ENCODE results near the gene IKZF2. TPM values are rescaled to one million over a fixed set of nuclear protein-coding genes. Genes with fewer than 3 reads are reported as not detected.

IKZF2 gene
- polyA plus RNA-seq, 2 of the 4 experiments (the other 2 are of a cell fraction) = 0.17 to 0.44 TPM

DNA sequence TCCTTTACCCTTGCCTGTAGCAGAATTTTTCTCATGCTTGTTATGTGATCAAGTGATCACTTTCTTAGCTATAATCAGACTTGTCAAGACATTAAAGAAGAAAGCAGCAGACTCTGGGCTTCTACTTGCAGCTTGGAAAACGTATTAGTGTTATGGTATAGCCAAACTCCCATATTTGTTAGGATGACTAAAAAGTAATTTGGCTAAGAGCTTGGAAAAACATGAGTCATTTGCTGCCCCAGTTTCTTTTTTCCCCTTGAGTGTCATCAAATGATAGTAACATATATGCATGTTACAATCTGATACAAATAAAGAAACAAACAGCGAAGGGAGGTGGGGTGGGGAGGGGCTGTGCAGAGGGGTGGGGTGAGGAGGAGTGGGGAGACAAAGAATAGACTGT, 155.5 kb downstream of the IKZF2 start:
- ATAC-seq (no peak), FAIRE-seq (no peak), DNase-seq (ENCODE audit: low read depth in 1 of 2, low spot score in 1 of 2) (no peak)
- Histone ChIP-seq H3K4me1 (no peaks in the 10 kb centered on the region), H3K27ac (no peak overlapping the region), H3K9me3 (no peaks in the 10 kb centered on the region), H3K4me3 (no peak overlapping the region), H3K4me2 (no peak overlapping the region)
- POLR2A ChIA-PET = no interaction called here
- no peak for TF ChIP-seq NPAS2 (CRISPR knock-in tag; IDR thresholded peaks at IDR 0.05; ENCODE audit: borderline replicate concordance)
- TF ChIP-seq HES2 (IDR thresholded peaks at IDR 0.05) = no peak
- TF ChIP-seq, protein P1, sequence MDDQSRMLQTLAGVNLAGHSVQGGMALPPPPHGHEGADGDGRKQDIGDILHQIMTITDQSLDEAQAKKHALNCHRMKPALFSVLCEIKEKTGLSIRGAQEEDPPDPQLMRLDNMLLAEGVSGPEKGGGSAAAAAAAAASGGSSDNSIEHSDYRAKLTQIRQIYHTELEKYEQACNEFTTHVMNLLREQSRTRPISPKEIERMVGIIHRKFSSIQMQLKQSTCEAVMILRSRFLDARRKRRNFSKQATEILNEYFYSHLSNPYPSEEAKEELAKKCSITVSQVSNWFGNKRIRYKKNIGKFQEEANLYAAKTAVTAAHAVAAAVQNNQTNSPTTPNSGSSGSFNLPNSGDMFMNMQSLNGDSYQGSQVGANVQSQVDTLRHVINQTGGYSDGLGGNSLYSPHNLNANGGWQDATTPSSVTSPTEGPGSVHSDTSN (IDR thresholded peaks at IDR 0.05) = no peak
- TF ChIP-seq RARB (CRISPR knock-in tag; IDR thresholded peaks at IDR 0.05) = no peak
- TF ChIP-seq RNF2 (IDR thresholded peaks at IDR 0.05; ENCODE audit: borderline replicate concordance, low read depth) = no peak
- no peak for TF ChIP-seq HOXA7 (CRISPR knock-in tag; IDR thresholded peaks at IDR 0.05)
- TF ChIP-seq HOXB13 (CRISPR knock-in tag; IDR thresholded peaks at IDR 0.05; ENCODE audit: low read depth) = no peak
- 31% methylated on average over 2 of the region's 2 CpGs for WGBS (ENCODE audit: missing lambda C conversion rate)
- CTCF ChIA-PET = no interaction called here

GRCh38 chr2:212994976-212995375, 156.4 kb downstream of the IKZF2 start:
- ATAC-seq = no peak
- ChIA-PET CTCF (no interaction called here), POLR2A (no interaction called here)
- Histone ChIP-seq H3K4me3 (no peak overlapping the region), H3K4me2 (no peak overlapping the region), H3K9me3 (no peaks in the 10 kb centered on the region), H3K27ac (no peak overlapping the region), H3K4me1 (no peaks in the 10 kb centered on the region)
- TF ChIP-seq SREBF2 (IDR thresholded peaks at IDR 0.05) (no peak), EHMT2 (IDR thresholded peaks at IDR 0.05; ENCODE audit: low read depth) (no peak), SMC3 (IDR thresholded peaks at IDR 0.05) (no peak), MAFK (IDR thresholded peaks at IDR 0.05; ENCODE audit: partially characterized antibody) (no peak)
- DNase-seq (ENCODE audit: low read depth in 1 of 2, low spot score in 1 of 2) = no peak
- FAIRE-seq = no peak

DNA sequence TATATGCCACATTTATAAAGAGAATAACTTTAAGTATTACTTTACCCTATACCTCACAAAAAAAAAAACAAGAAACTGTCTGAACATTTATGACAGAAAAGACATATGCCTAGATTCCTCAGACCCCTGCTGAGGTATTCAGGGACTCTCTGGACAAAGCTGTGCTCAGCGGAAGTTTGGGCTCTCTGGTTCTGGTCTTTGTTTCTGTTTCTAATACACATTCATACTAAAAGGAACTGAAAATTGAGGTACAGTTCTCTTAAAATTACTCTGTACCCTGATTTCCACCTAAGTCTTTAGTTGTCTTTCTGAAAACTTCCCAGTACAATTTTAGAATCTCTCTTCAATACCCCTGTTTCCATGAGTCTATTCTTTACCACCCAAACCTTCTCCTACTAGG, 160.3 kb downstream of the IKZF2 start:
- 90% methylated on average over 1 of the region's 1 CpG for WGBS (ENCODE audit: missing lambda C conversion rate)
- Histone ChIP-seq H3K27ac (no peak overlapping the region), H3K4me1 (no peaks in the 10 kb centered on the region), H3K4me2 (no peak overlapping the region), H3K4me3 (no peak overlapping the region), H3K9me3 (no peaks in the 10 kb centered on the region)
- ChIA-PET CTCF (no interaction called here), POLR2A (no interaction called here)
- no peak for DNase-seq (ENCODE audit: low read depth in 1 of 2, low spot score in 1 of 2)
- FAIRE-seq = no peak
- TF ChIP-seq FOSL2 (IDR thresholded peaks at IDR 0.05) = no peak
- TF ChIP-seq FOSL2 (CRISPR knock-in tag; IDR thresholded peaks at IDR 0.05) = no peak
- no peak for TF ChIP-seq SREBF2 (IDR thresholded peaks at IDR 0.05)
- TF ChIP-seq, protein P2, sequence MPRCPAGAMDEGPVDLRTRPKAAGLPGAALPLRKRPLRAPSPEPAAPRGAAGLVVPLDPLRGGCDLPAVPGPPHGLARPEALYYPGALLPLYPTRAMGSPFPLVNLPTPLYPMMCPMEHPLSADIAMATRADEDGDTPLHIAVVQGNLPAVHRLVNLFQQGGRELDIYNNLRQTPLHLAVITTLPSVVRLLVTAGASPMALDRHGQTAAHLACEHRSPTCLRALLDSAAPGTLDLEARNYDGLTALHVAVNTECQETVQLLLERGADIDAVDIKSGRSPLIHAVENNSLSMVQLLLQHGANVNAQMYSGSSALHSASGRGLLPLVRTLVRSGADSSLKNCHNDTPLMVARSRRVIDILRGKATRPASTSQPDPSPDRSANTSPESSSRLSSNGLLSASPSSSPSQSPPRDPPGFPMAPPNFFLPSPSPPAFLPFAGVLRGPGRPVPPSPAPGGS (IDR thresholded peaks at IDR 0.05) = no peak
- TF ChIP-seq FOXS1 (CRISPR knock-in tag; IDR thresholded peaks at IDR 0.05) = no peak
- no peak for TF ChIP-seq RARB (CRISPR knock-in tag; IDR thresholded peaks at IDR 0.05)
- no peak for TF ChIP-seq POLR2AphosphoS2 (conservative IDR thresholded peaks at IDR 0.05; ENCODE audit: low read length)
- TF ChIP-seq SMC3 (IDR thresholded peaks at IDR 0.05) = no peak
- no peak for TF ChIP-seq MYC (IDR thresholded peaks at IDR 0.05; ENCODE audit: borderline replicate concordance, low read length)
- no peak for TF ChIP-seq RFX5 (IDR thresholded peaks at IDR 0.05)
- no peak for TF ChIP-seq RAD21 (conservative IDR thresholded peaks at IDR 0.05 in 1 of 2, IDR thresholded peaks at IDR 0.05 in 1 of 2)
- TF ChIP-seq HEYL (CRISPR knock-in tag; IDR thresholded peaks at IDR 0.05) = no peak
- no peak for TF ChIP-seq EHF (CRISPR knock-in tag; IDR thresholded peaks at IDR 0.05)
- no peak for ATAC-seq
